ENCODE data around the gene SUSD3. TPM values are rescaled to one million over a fixed set of nuclear protein-coding genes. Genes with fewer than 3 reads are reported as not detected.

SUSD3 gene
- total and polyA plus RNA-seq, 2 of the 8 experiments (the other 6 are each of a cell fraction or from before 2014, with no cell fraction given) = 5.5 to 35.4 TPM

GRCh38 chr9:93010704-93011103 lies 47.8 kb upstream of the SUSD3 start:
- no peak overlapping the region for H4K8ac ChIP-seq (ENCODE audit: extremely low read depth, insufficient read depth, low read length)
- H3K18ac ChIP-seq (ENCODE audit: extremely low read depth, low read length) = no peak overlapping the region; the same call in 1 of the 2 replicates
- CTCF ChIA-PET (ENCODE audit: partially characterized antibody) = interaction anchor here (0.6 to 2.6 kb wide), 8 partner anchors 10 to 108 kb away, joined by 3 to 8 read pairs (median 3); no protein-coding TSS in a partner anchor
- H2BK15ac ChIP-seq (ENCODE audit: low read length) = no peak overlapping the region
- H3K23ac ChIP-seq (ENCODE audit: insufficient read length) = no peak overlapping the region
- no peaks in the 10 kb centered on the region for H3K79me1 ChIP-seq (ENCODE audit: low read depth, low read length)
- no peak overlapping the region for H3K4me2 ChIP-seq (ENCODE audit: insufficient read depth in 1 of 2, low read depth in 2 of 2, low read length in 2 of 2)
- H3K79me2 ChIP-seq (ENCODE audit: control insufficient read depth in 1 of 2, insufficient read depth in 2 of 2, low read length in 2 of 2) = no peaks in the 10 kb centered on the region
- no peak overlapping the region for H3K56ac ChIP-seq (replicated peaks; ENCODE audit: insufficient read length, low read depth, low read length)
- POLR2A ChIA-PET (ENCODE audit: partially characterized antibody) = interaction anchor here (0.9 kb wide), 1 partner anchor 23 kb away, joined by 3 read pairs; no protein-coding TSS in a partner anchor
- no peak overlapping the region for H2BK120ac ChIP-seq (replicated peaks; ENCODE audit: low read depth, low read length)
- H3K36me3 ChIP-seq (ENCODE audit: control insufficient read depth in 2 of 4, insufficient read depth in 4 of 4, low read length in 3 of 4) = no peaks in the 10 kb centered on the region
- no peak overlapping the region for H3K4ac ChIP-seq (replicated peaks; ENCODE audit: insufficient read length, low read depth, low read length)
- DNase-seq (ENCODE audit: low read depth in 1 of 2, low spot score in 2 of 2) (no peak), FAIRE-seq (no peak)
- no peak overlapping the region for H3K14ac ChIP-seq (ENCODE audit: insufficient read length)
- H2BK12ac ChIP-seq (ENCODE audit: low read depth, low read length) = no peak overlapping the region
- no peak overlapping the region for H3K4me3 ChIP-seq (ENCODE audit: extremely low read depth in 1 of 4, insufficient read depth in 2 of 4, low read depth in 3 of 4, low read length in 4 of 4)
- no peaks in the 10 kb centered on the region for H4K20me1 ChIP-seq (replicated peaks in 1 of 2; ENCODE audit: control insufficient read depth in 1 of 2, insufficient read depth in 2 of 2, low read length in 2 of 2)
- H3K9me3 ChIP-seq (ENCODE audit: insufficient read depth in 2 of 2, low read depth in 1 of 2, low read length in 1 of 2) = no peaks in the 10 kb centered on the region
- peaks cover 2 to 5% (median 4%) of the 10 kb centered on the region in 4 experiments; a peak in 5 of 7 replicates for H3K4me1 ChIP-seq (replicated peaks in 1 of 4; ENCODE audit: control insufficient read depth in 3 of 4, insufficient read depth in 4 of 4, low read length in 3 of 4)
- WGBS, 2 experiments (ENCODE audit: extremely low coverage in 1 of 2, insufficient coverage in 1 of 2, insufficient read length in 1 of 2, insufficient replicate concordance in 2 of 2, low coverage in 1 of 2, low lambda C conversion rate in 2 of 2, missing lambda C conversion rate in 1 of 2) = 70% methylated on average over 4 of the region's 4 CpGs; no CpG with 5 or more reads in 1 of the 2 experiments
- no peak overlapping the region for H3K9ac ChIP-seq (replicated peaks in 1 of 4; ENCODE audit: extremely low read depth in 1 of 4, low read depth in 3 of 4, low read length in 3 of 4)
- H2AK5ac ChIP-seq (ENCODE audit: low read depth, low read length) = no peak overlapping the region
- no peaks in the 10 kb centered on the region for H3K27me3 ChIP-seq (replicated peaks in 1 of 4; ENCODE audit: control insufficient read depth in 3 of 4, extremely low read depth in 1 of 4, insufficient read depth in 3 of 4, low read length in 3 of 4)
- H3K27ac ChIP-seq (ENCODE audit: low read depth, low read length) = no peak overlapping the region
- no peak overlapping the region for H4K91ac ChIP-seq (replicated peaks; ENCODE audit: insufficient read length, low read length)
- no peak overlapping the region for H4K5ac ChIP-seq (ENCODE audit: insufficient read length, low read depth, low read length)
- no peak overlapping the region for H2BK20ac ChIP-seq (ENCODE audit: low read length)
- no peaks in the 10 kb centered on the region for H3K23me2 ChIP-seq (ENCODE audit: low read depth, low read length)
- 0 out of 2 replicates have a peak overlapping the region, but pooled peaks have one; percentile 44 for H2BK5ac ChIP-seq (ENCODE audit: low read depth, low read length)
- no peak overlapping the region for H2AFZ ChIP-seq (ENCODE audit: low read length)
- TF ChIP-seq RAD21 (IDR thresholded peaks at IDR 0.05 in 1 of 2, conservative IDR thresholded peaks at IDR 0.05 in 1 of 2; ENCODE audit: low read depth in 2 of 2, low read length in 2 of 2) = peak in 1 of 2 experiments; percentile 10; a peak in 1 of 4 replicates
- TF ChIP-seq CTCF (IDR thresholded peaks at IDR 0.05; ENCODE audit: control extremely low read depth in 1 of 3, insufficient read depth in 1 of 3, low read depth in 1 of 3, low read length in 3 of 3) = peak in 1 of 3 experiments; percentile 19; a peak in 1 of 4 replicates
- TF ChIP-seq TBP (IDR thresholded peaks at IDR 0.05; ENCODE audit: low read depth, low read length) = no peak

Measured in H1 (cell line).